GM12872 (cell line): ENCODE data around the gene HSD3B7.

Source experiments
- CTCF ChIP-seq: IDR thresholded peaks from 3 replicates; pipeline ENCODE4 v1.5.1; 2011; ENCODE audit warnings: low read depth, mild to moderate bottlenecking, low read length, moderate library complexity; ENCODE audit not compliant: insufficient read depth

Gene HSD3B7

GRCh38 chr16:31032736-31033708 lies 48.0 kb downstream of the HSD3B7 start, which contains the start of gene STX4:
TSS of gene STX4 (plus strand) at chr16:31033558. CDS start at chr16:31033806, 248 bp downstream.
- no peak for TF ChIP-seq CTCF

- TF ChIP-seq CTCF, result no peak
These were observed 48.9 kb downstream of the HSD3B7 start for GRCh38 chr16:31033709-31034492.

GRCh38 chr16:31036691-31037090 lies 51.7 kb downstream of the HSD3B7 start:
- no peak for TF ChIP-seq CTCF
